H7 (cell line): ENCODE results near the gene SGCA. TPM values are rescaled to one million over a fixed set of nuclear protein-coding genes. Genes with fewer than 3 reads are reported as not detected.

Experiments
- DNase-seq: peaks from one replicate; pipeline ENCODE4 v3.0.0; 2012
- H3K27me3 ChIP-seq: 2 replicates; pipeline ENCODE4 v1.6.0; 2011; ENCODE audit warnings: mild to moderate bottlenecking, low read length; ENCODE audit not compliant: control insufficient read depth, insufficient read depth
- H3K36me3 ChIP-seq: replicated peaks from 2 replicates; pipeline ENCODE4 v1.5.1; 2011; ENCODE audit warnings: low read length; ENCODE audit not compliant: control insufficient read depth, insufficient read depth
- H3K4me3 ChIP-seq: 2 replicates; pipeline ENCODE4 v1.5.1; 2011; ENCODE audit warnings: low read depth, mild to moderate bottlenecking, control low read depth, low read length, moderate library complexity; ENCODE audit not compliant: insufficient read depth
- total RNA-seq: library from RNA; depleted of rRNA; stranded (reverse); fragments of >200 nt; shearing (Covaris generic); gene quantifications from 2 replicates; pipeline ENCODE4 v1.2.3, GENCODE V29; 2014

SGCA gene
- total RNA-seq, 1 experiment from 2014 or later, result 0.52 TPM

DNA sequence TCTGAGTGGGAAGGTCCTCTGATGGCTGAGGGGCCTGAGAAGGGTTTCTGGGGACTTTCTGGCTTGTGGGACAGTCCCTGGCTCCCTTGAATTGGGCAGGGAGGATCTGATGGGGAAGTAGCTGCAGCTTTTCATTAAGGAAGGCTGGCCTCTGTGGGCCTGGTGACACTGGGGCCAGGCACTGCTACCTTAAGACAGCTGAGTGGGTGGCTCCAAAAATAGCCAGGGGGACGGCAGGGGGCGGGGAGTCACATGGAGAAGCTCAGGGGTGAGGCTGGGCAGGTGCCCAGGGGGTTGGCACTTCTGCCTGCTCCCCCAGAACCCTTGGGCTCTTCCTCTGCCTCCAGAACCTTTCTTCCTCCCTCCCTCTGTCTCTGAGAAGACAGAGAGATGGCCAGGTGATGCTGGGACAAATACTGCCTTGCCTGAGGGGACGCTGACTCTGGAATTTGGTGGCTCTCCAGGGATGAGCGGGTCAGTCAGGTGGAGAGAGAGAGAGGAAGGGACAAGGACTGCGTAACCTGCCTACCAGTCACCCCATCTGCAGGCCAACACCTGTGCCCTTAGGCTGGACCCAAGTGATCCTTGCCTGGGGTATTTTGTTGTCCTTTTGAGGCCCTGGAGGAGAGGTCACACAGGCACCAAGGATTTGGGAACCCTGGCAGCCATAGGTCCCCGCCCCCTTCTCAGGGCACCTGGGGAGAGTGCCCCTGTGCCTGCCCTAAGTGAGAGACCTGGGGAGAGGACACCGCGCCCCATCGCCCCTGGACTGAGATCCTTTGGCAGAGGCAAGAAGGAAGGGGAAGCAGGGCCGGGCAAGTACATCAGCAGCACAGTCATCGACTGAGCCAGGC lies 1.7 kb upstream of the SGCA start:
- DNase-seq, result no peak
- no peak overlapping the region for H3K4me3 ChIP-seq

DNA sequence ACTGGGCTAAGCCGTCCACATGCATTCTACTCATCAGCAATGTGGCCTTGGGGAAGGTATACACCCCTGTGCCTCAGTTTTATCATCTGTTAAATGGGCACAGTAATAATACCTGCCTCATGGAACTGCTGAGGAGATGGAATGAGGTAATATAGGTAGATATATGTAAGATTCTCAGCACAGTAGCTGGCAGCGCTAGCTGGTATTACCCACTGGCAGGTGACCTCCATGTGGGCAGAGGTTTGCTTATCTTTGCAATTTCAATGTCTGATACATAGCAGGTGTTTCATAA lies 1.2 kb upstream of the SGCA start:
- DNase-seq, result no peak

More for the DNA sequence above, 1.7 kb upstream of the SGCA start:
- peaks cover 2% of the 10 kb centered on the region for H3K27me3 ChIP-seq
- no peaks in the 10 kb centered on the region for H3K36me3 ChIP-seq

DNA sequence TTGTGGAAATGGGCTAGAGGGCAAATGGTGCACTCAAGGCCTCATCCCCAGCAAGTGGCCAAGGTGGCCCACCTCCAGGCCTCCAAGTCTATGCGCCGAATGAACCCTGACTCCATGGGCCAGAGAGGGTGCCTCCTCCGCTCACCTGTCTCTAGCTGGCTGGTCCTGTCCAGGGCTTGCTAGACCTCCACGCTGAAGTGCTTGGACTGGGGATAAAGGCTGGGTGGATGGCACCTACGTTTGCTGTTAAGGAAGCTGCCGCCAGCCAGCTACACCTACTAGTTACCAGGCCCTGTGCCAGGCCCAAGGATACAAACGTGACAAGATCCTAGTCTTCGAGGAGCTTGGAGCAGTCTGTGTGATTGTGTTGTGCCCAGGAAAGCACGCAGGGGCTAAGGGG lies 739 bp upstream of the SGCA start:
- H3K27me3 ChIP-seq, result peaks cover 2% of the 10 kb centered on the region
- H3K36me3 ChIP-seq, result no peaks in the 10 kb centered on the region
- no peak for DNase-seq
- no peak overlapping the region for H3K4me3 ChIP-seq

More for the DNA sequence above, 1.2 kb upstream of the SGCA start:
- no peaks in the 10 kb centered on the region for H3K36me3 ChIP-seq
- peaks cover 2% of the 10 kb centered on the region for H3K27me3 ChIP-seq
- no peak overlapping the region for H3K4me3 ChIP-seq

DNA sequence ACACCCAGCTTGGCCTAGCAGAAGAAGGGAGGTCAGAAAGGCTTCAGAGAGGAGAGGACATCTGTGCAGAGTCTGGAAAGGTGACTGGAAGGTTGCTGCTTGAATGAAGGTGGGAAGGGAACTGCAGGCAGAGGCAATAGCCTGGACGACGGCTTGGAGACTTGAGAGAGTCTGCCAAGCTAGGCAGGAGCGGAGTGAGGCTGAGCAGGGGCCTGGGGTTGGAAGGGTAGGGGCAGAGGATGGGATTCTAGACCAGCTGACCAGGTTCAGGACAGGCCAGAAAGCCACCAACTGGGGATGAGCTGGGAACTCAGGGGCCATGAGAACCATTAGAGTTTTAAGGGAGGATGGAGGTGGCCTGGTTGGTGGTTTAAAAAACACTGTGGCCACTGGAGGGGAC lies 339 bp upstream of the SGCA start:
- DNase-seq, result no peak
- Histone ChIP-seq H3K27me3 (peaks cover 2% of the 10 kb centered on the region), H3K36me3 (no peaks in the 10 kb centered on the region), H3K4me3 (no peak overlapping the region)

DNA sequence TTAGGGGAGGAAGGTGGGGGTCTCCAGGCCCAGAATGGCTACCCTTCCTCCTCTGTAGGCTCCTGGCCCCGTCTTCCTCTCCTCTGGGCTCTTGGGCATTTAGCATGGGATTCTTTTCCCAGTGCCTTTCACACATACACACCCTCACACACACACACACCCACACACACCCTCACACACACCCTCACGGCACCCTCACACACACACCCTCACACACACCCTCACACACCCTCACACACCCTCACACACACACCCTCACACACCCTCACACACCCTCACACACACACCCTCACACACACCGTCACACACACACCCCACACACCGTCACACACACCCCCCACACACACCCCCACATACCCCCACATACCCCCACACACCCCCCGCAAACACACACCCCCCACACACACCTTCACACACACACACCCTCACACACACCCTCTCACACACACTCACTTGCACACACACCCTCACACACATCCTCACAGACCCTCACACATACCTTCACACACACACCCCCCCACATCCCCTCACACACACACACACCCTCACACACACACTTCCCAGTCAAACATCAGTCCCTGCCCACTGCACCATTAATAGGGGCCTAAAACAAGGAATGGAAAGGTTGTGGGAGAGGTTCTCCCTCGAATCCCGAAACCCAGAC lies 845 bp downstream of the SGCA start:
- no peaks in the 10 kb centered on the region for H3K36me3 ChIP-seq
- no peak overlapping the region for H3K4me3 ChIP-seq
- no peak for DNase-seq
- no peaks in the 10 kb centered on the region for H3K27me3 ChIP-seq

DNA sequence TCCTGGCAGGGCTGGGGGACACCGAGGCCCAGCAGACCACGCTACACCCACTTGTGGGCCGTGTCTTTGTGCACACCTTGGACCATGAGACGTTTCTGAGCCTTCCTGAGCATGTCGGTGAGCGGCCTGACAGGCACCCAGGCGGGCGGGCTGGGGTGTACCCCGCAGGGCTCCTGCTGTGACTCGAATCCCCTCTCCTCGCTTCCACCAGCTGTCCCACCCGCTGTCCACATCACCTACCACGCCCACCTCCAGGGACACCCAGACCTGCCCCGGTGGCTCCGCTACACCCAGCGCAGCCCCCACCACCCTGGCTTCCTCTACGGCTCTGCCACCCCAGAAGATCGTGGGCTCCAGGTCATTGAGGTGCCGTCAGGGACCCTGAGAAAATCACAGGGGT lies 1.6 kb downstream of the SGCA start:
- no peaks in the 10 kb centered on the region for H3K27me3 ChIP-seq
- no peak for DNase-seq
- no peak overlapping the region for H3K4me3 ChIP-seq
- no peaks in the 10 kb centered on the region for H3K36me3 ChIP-seq

DNA sequence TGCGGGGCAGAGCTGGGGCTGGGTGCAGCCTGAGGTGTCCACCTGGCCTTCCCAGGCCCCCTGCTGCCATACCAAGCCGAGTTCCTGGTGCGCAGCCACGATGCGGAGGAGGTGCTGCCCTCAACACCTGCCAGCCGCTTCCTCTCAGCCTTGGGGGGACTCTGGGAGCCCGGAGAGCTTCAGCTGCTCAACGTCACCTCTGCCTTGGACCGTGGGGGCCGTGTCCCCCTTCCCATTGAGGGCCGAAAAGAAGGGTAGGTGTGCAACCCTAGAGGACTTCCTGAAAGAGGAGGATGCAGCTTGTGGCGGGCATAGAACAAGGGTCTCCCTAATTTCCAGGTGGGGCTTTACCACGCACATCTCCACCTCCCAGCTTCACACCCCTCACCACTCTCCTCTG lies 2.5 kb downstream of the SGCA start:
- Histone ChIP-seq H3K36me3 (no peaks in the 10 kb centered on the region), H3K27me3 (no peaks in the 10 kb centered on the region), H3K4me3 (no peak overlapping the region)
- no peak for DNase-seq

DNA sequence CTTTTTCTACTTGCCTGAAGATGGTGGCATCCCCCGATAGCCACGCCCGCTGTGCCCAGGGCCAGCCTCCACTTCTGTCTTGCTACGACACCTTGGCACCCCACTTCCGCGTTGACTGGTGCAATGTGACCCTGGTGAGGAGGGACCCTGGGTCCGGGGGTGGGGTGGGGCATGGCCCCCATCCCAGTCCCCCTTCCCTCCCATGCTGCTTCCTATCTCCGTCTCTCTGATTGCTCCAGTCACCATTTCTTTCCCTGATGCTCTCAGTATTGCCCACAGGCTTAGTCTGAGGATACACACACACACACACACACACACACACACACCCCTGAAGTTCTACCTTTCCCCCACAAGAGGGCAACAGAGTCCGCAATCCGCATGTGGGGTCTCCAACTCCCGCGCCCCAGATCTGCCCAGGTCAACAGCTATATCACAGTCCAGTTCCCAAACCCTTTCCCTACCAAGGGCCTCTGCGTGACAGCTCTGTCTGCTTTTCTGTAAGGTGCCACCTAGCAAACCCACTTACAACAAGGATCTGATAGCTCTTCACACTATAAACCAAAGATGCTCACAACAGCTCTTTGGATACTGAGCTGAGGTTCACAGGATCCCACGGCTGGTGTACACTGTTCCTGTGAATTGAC lies 3.4 kb downstream of the SGCA start:
- peak; percentile 94 for DNase-seq
- Histone ChIP-seq H3K27me3 (no peaks in the 10 kb centered on the region), H3K36me3 (no peaks in the 10 kb centered on the region), H3K4me3 (no peak overlapping the region)

DNA sequence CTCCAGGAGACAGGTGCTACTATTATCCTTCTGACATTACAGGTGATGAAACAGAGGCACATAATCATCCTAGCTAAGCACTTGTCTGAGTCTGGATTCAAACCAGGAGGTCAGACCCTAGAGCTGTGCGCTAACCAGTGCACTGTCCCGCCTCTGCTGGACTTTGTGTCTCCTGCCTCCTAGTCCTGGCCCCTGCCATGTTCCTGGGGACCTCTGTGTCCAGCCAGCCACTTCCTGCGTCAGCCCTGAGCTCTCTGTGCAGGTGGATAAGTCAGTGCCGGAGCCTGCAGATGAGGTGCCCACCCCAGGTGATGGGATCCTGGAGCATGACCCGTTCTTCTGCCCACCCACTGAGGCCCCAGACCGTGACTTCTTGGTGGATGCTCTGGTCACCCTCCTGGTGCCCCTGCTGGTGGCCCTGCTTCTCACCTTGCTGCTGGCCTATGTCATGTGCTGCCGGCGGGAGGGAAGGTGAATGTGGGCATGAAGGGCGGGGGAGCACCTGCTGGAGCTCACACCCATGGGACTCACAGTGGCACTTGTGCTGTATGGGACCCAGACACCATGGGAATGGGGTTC lies 4.2 kb downstream of the SGCA start:
- H3K27me3 ChIP-seq, result no peaks in the 10 kb centered on the region
- DNase-seq, result no peak
- no peaks in the 10 kb centered on the region for H3K36me3 ChIP-seq
- no peak overlapping the region for H3K4me3 ChIP-seq

DNA sequence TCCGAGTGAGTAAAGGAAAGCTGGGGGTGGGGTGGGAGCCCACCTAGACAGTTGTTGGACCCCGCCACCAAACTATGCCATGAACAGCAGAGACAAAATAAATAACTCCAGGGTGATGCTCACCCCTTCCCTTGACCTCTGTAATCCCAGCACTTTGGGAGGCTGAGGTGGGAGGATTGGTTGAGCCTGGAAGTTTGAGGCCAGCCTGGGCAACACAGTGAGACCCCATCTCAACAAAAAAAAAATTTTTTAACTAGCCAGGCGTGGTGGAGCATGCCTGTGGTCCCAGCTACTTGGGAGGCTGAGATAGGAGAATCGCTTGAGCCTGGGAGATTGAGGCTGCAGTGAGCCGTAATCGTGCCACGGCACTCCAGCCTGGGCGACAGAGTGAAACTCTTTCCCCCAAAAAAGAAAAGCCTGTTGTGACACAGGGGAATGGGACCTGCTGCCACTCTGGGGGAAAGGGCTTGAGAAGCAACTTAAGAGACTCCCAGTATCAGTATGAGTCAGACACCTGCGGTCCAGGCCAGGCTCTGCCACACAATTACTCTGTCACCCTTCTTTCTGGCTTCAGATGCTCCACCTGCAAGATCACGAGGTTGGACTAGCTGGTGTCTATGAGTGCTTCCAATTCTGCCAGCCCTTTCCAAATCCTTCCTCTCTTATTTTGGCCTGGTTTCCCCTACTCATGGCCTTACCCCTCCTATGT lies 5.0 kb downstream of the SGCA start:
- H3K27me3 ChIP-seq, result no peaks in the 10 kb centered on the region
- H3K36me3 ChIP-seq, result no peaks in the 10 kb centered on the region
- no peak for DNase-seq
- no peak overlapping the region for H3K4me3 ChIP-seq

DNA sequence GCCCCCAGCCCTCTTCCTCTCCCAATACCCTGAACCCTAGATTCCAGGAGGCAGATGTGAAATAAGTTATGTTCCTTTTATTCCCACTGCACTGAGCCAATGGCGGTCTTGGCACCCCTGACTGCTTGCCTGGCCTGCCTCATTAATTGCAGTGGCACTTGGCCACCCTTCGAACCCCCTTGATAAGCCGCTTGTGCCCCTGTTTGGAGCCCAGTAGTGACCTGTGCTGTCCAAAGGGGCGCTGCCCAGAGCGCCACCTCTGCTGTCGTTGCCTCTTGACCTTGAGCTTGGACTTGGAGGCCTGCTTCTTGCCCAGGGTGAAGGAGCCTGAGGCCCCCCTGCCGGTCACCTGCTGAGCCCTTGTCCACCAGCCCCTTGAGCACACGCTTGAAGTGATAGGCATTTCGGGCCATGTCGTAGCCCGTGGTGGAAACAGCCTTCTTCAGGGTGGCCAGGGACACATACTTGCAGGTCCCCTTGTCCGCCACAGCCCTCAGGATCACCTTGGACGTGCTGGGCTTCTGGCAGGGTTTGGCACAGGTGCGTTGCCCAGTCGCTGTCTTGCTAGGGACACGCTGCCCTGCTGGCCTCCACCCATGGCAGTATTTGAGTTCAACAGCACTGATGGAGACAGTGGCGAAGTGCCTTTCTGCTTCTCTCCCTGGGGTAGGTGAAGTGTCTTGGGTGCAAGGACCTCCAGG lies 5.7 kb downstream of the SGCA start:
- no peaks in the 10 kb centered on the region for H3K36me3 ChIP-seq
- H3K27me3 ChIP-seq, result no peaks in the 10 kb centered on the region
- no peak for DNase-seq
- H3K4me3 ChIP-seq, result no peak overlapping the region

DNA sequence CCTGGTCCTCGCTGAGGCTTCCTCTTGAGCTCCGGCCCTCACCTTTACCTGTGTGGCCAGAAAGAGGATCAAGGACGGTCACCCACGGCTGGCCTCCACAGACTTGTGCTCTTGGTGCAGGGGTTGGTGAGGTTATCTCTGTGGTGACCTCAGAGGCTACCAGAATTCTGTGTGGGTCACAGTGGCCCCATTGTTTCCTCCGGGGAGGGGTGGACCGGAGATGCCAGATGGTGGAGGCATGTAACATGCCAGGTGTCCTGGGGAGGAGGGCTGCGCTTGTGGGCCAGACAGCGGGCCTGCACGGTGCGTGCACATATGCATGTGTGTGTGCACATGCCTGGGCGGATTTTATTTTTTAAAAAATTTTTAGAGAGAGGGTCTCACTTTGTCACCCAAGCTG lies 6.3 kb downstream of the SGCA start:
- DNase-seq, result no peak
- Histone ChIP-seq H3K27me3 (no peaks in the 10 kb centered on the region), H3K4me3 (no peak overlapping the region), H3K36me3 (no peaks in the 10 kb centered on the region)

DNA sequence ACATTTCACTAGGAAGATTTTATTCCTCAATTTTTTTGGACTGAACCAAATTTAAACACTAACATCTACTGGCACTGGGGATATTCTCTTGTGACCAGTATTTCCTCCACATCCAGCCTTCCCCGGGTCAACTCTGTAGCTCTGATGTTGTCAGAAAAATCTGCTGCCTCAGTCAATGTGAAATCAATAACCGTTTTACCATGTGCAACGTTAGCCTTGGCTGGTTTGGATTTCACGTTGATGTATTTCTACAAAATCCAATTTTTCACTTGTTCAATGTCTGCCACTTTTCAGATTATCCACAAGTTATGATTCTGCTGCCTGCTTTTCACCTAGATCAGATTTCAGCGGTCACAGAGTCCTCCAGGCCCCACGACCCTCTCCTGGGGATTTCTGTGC lies 7.1 kb downstream of the SGCA start:
- DNase-seq, result no peak
- H3K36me3 ChIP-seq, result no peaks in the 10 kb centered on the region
- H3K4me3 ChIP-seq, result no peak overlapping the region

DNA sequence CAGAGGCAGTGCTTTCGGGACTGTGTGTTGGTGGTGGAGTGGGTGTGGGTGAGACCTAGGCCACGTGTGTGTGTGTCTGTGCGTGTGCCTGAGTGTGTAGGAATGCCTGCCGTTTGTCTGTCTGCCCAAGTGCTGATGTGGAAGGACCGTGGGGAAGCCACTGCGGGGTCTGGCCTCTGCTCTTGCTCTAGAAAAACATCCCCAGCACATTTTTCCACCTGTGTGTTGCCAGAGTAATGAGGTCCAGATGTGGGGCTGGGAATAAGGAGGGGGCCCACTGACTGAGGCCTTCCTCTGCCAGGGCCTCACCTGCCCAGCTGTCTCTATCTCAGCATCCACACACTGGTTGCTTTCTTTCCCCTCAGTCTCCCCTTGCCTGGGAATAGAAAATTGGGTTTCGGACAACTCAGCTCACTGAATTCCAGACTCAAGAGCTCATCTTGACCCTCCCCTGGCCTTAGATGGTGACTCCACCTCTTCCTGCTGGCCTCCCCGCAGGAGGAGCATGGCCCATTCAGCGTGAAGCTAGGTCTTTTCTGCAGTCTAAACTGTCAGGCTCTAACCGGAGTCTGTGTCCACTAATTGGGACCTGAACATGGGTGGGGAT lies 7.6 kb downstream of the SGCA start:
- DNase-seq, result peak; percentile 77
- Histone ChIP-seq H3K36me3 (no peaks in the 10 kb centered on the region), H3K27me3 (no peaks in the 10 kb centered on the region), H3K4me3 (no peak overlapping the region)

More for the DNA sequence above, 7.1 kb downstream of the SGCA start:
- no peaks in the 10 kb centered on the region for H3K27me3 ChIP-seq
